GM23338 (cell line): ENCODE measurements around the gene MLLT6. TPM values are rescaled to one million over a fixed set of nuclear protein-coding genes. Genes with fewer than 3 reads are reported as not detected.

Experiments used
- ATAC-seq: fragments of 200-7000 bp; cut with Tn5 transposase; 3 replicates; pipeline ENCODE4 v1.9.1; 2020
- DNase-seq: peaks from one replicate; pipeline ENCODE4 v3.0.0-alpha.2; 2015; ENCODE audit warnings: low spot score
- H2AFZ ChIP-seq: fragments of 200-600 bp; sonication (generic); 2 replicates; pipeline ENCODE4 v1.8.0; 2016; ENCODE audit warnings: antibody characterized with exemption, mild to moderate bottlenecking, moderate library complexity
- H3F3A ChIP-seq: fragments of 200-600 bp; sonication (generic); replicated peaks from 2 replicates; pipeline ENCODE4 v1.8.0; 2017; ENCODE audit warnings: antibody characterized with exemption, mixed run types, low read depth
- H3K27ac ChIP-seq: fragments of 200-600 bp; sonication (generic); 2 replicates; pipeline ENCODE4 v1.6.1; 2016; ENCODE audit warnings: low read depth
- H3K27me3 ChIP-seq: fragments of 200-600 bp; sonication (generic); 2 replicates; pipeline ENCODE4 v1.8.0; 2016; ENCODE audit warnings: mild to moderate bottlenecking, mixed run types, moderate library complexity; ENCODE audit not compliant: insufficient read depth
- H3K36me3 ChIP-seq: fragments of 200-600 bp; sonication (generic); 2 replicates; pipeline ENCODE4 v1.8.0; 2016; ENCODE audit warnings: mild to moderate bottlenecking; ENCODE audit not compliant: insufficient read depth
- H3K4me1 ChIP-seq: fragments of 200-600 bp; sonication (generic); 2 replicates; pipeline ENCODE4 v1.8.0; 2016; ENCODE audit warnings: mild to moderate bottlenecking, moderate library complexity; ENCODE audit not compliant: insufficient read depth
- H3K4me2 ChIP-seq: fragments of 200-600 bp; sonication (generic); 2 replicates; pipeline ENCODE4 v1.7.1; 2017; ENCODE audit warnings: mixed run types
- H3K4me3 ChIP-seq: fragments of 200-600 bp; sonication (generic); 2 replicates; pipeline ENCODE4 v1.6.1; 2016; ENCODE audit warnings: mixed run types
- H3K79me2 ChIP-seq: fragments of 200-600 bp; sonication (generic); replicated peaks from 2 replicates; pipeline ENCODE4 v1.8.0; 2017; ENCODE audit warnings: mild to moderate bottlenecking; ENCODE audit not compliant: insufficient read depth
- H3K9me2 ChIP-seq: fragments of 200-600 bp; sonication (generic); 2 replicates; pipeline ENCODE4 v1.8.0; 2017; ENCODE audit not compliant: insufficient read depth
- H4K20me1 ChIP-seq: fragments of 200-600 bp; sonication (generic); replicated peaks from 2 replicates; pipeline ENCODE4 v1.8.0; 2017; ENCODE audit warnings: mild to moderate bottlenecking; ENCODE audit not compliant: insufficient read depth
- H3K27ac Mint-ChIP-seq: 2 replicates; pipeline ENCODE4 v1.8.0; 2020; ENCODE audit warnings: inconsistent platforms, mild to moderate bottlenecking, moderate library complexity, mixed read lengths
- H3K27me3 Mint-ChIP-seq: 3 replicates; pipeline ENCODE4 v1.8.0; 2022; ENCODE audit warnings: low read depth, mild to moderate bottlenecking, moderate library complexity, mixed read lengths, inconsistent platforms; ENCODE audit not compliant: insufficient read depth, poor library complexity
- H3K36me3 Mint-ChIP-seq: 3 replicates; pipeline ENCODE4 v1.8.0; 2021; ENCODE audit warnings: low read depth, mild to moderate bottlenecking, inconsistent platforms, moderate library complexity, mixed read lengths
- H3K4me1 Mint-ChIP-seq: 3 replicates; pipeline ENCODE4 v1.8.0; 2020; ENCODE audit warnings: mild to moderate bottlenecking, inconsistent platforms, mixed read lengths
- H3K4me3 Mint-ChIP-seq: 3 replicates; pipeline ENCODE4 v1.8.0; 2021; ENCODE audit warnings: moderate library complexity, mild to moderate bottlenecking, inconsistent platforms, mixed read lengths
- H3K9me3 Mint-ChIP-seq: 3 replicates; pipeline ENCODE4 v1.8.0; 2020; ENCODE audit warnings: moderate library complexity, mild to moderate bottlenecking, inconsistent platforms, mixed read lengths
- CREB1 ChIP-seq: fragments of 250-450 bp; sonication (Bioruptor Pico); IDR thresholded peaks from 2 replicates; pipeline ENCODE4 v1.5.0; 2020; ENCODE audit warnings: low read depth, mild to moderate bottlenecking, moderate library complexity
- CTCF ChIP-seq, 2 experiments: fragments of 200-600 bp in 1 of 2; sonication (generic) in 1 of 2; conservative IDR thresholded peaks; 2 replicates each; pipeline versions ENCODE4 v1.5.1 to v1.6.1; 2016 to 2017; ENCODE audit warnings: antibody characterized with exemption in 2 of 2, low read depth in 2 of 2, mild to moderate bottlenecking in 2 of 2, moderate library complexity in 1 of 2
- ETS1 ChIP-seq: IDR thresholded peaks from 2 replicates; pipeline ENCODE4 v1.6.1; 2016; ENCODE audit warnings: antibody characterized with exemption
- EZH2 ChIP-seq: fragments of 200-600 bp; sonication (generic); IDR thresholded peaks from one replicate; pipeline ENCODE4 v1.8.0; 2017; ENCODE audit warnings: antibody characterized with exemption, mild to moderate bottlenecking, low read depth; ENCODE audit not compliant: unreplicated experiment
- EZH2phosphoT487 ChIP-seq: fragments of 200-600 bp; sonication (generic); IDR thresholded peaks from one replicate; pipeline ENCODE4 v1.8.1; 2018; ENCODE audit warnings: antibody characterized with exemption; ENCODE audit not compliant: unreplicated experiment
- JUNB ChIP-seq: IDR thresholded peaks from one replicate; pipeline ENCODE4 v1.6.1; 2016; ENCODE audit warnings: antibody characterized with exemption; ENCODE audit not compliant: unreplicated experiment
- NANOG ChIP-seq: IDR thresholded peaks from 2 replicates; pipeline ENCODE4 v1.6.1; 2016; ENCODE audit warnings: antibody characterized with exemption, borderline replicate concordance
- POLR2AphosphoS5 ChIP-seq: IDR thresholded peaks from 2 replicates; pipeline ENCODE4 v1.6.1; 2016; ENCODE audit warnings: antibody characterized with exemption, low read depth
- REST ChIP-seq: IDR thresholded peaks from one replicate; pipeline ENCODE4 v1.6.1; 2018; ENCODE audit warnings: antibody characterized with exemption; ENCODE audit not compliant: unreplicated experiment
- STAT1 ChIP-seq: IDR thresholded peaks from one replicate; pipeline ENCODE4 v1.6.1; 2016; ENCODE audit warnings: antibody characterized with exemption; ENCODE audit not compliant: unreplicated experiment
- ZNF114 ChIP-seq: fragments of 250-450 bp; sonication (Bioruptor Pico); IDR thresholded peaks from 2 replicates; pipeline ENCODE4 v1.5.0; 2020; ENCODE audit warnings: mild to moderate bottlenecking, moderate library complexity
- ZNF331 ChIP-seq: fragments of 250-450 bp; sonication (Bioruptor Pico); IDR thresholded peaks from 2 replicates; pipeline ENCODE4 v1.5.0; 2020; ENCODE audit warnings: low read depth, mild to moderate bottlenecking, moderate library complexity
- ZNF462 ChIP-seq: fragments of 250-450 bp; sonication (Bioruptor Pico); IDR thresholded peaks from 2 replicates; pipeline ENCODE4 v1.5.0; 2020; ENCODE audit warnings: mild to moderate bottlenecking, moderate library complexity
- polyA plus RNA-seq: library from polyadenylated mRNA; unstranded; fragments of >200 nt; fragmentation: Nextera tagmentation; extraction: Ambion mirVana; gene quantifications from 2 replicates; pipeline ENCODE4 v1.2.1, GENCODE V29; 2016
- total RNA-seq: library from RNA; depleted of rRNA; stranded (reverse); fragments of >200 nt; shearing (Covaris generic); gene quantifications from 2 replicates; pipeline ENCODE4 v1.2.3, GENCODE V29; 2014

Gene MLLT6
- total and polyA plus RNA-seq, 2 experiments from 2014 or later: 2.6 to 2.8 TPM

- ATAC-seq: peak; percentile 4; the same call in 1 of the 3 replicates
- no peak overlapping the region for H2AFZ ChIP-seq
- peaks cover 36% of the 10 kb centered on the region for H3K4me1 ChIP-seq
- no peak for DNase-seq
- Mint-ChIP-seq H3K27ac (no peak overlapping the region), H3K4me3 (no peak overlapping the region; the same call in 2 of the 3 replicates), H3K36me3 (peaks cover 15% of the 10 kb centered on the region), H3K9me3 (no peaks in the 10 kb centered on the region; the same call in none of the 3 replicates), H3K4me1 (peaks cover 81% of the 10 kb centered on the region), H3K27me3 (peaks cover 52% of the 10 kb centered on the region)
- H3F3A ChIP-seq: peaks cover 18% of the 10 kb centered on the region; the same call in 1 of the 2 replicates
- no peaks in the 10 kb centered on the region for H3K36me3 ChIP-seq
- no peaks in the 10 kb centered on the region for H3K79me2 ChIP-seq
- H3K27ac ChIP-seq: no peak overlapping the region
- no peaks in the 10 kb centered on the region for H3K9me2 ChIP-seq
- TF ChIP-seq JUNB (no peak), ZNF462 (CRISPR knock-in tag) (no peak), EZH2 (no peak), POLR2AphosphoS5 (no peak), NANOG (no peak), STAT1 (no peak), EZH2phosphoT487 (no peak), CTCF (conservative IDR thresholded peaks at IDR 0.05; ENCODE audit: low read depth in 2 of 2) (no peak), CREB1 (CRISPR knock-in tag) (no peak), ZNF331 (CRISPR knock-in tag) (no peak), REST (no peak), ZNF114 (CRISPR knock-in tag) (no peak), ETS1 (no peak)
- peaks cover 5% of the 10 kb centered on the region; the same call in 1 of the 2 replicates for H4K20me1 ChIP-seq
- peaks cover 47% of the 10 kb centered on the region for H3K27me3 ChIP-seq
- no peak overlapping the region for H3K4me3 ChIP-seq
- no peak overlapping the region for H3K4me2 ChIP-seq
These were observed 5.9 kb downstream of the MLLT6 start for GRCh38 chr17:38710985-38711384.
